HG03039 (cell line): ENCODE data around the gene PRICKLE2.

ENCODE experiments used
- ATAC-seq: cut with Tn5 transposase; IDR thresholded peaks from one replicate; pipeline ENCODE4 v1.9.1; 2021; ENCODE audit warnings: mild to moderate bottlenecking, moderate library complexity; ENCODE audit not compliant: unreplicated experiment

The PRICKLE2 gene

GRCh38 chr3:64222501-64223111, 2.7 kb downstream of the PRICKLE2 start:
- no peak for ATAC-seq

- no peak for ATAC-seq
Observed at GRCh38 chr3:64221571-64222257, 3.6 kb downstream of the PRICKLE2 start.

DNA sequence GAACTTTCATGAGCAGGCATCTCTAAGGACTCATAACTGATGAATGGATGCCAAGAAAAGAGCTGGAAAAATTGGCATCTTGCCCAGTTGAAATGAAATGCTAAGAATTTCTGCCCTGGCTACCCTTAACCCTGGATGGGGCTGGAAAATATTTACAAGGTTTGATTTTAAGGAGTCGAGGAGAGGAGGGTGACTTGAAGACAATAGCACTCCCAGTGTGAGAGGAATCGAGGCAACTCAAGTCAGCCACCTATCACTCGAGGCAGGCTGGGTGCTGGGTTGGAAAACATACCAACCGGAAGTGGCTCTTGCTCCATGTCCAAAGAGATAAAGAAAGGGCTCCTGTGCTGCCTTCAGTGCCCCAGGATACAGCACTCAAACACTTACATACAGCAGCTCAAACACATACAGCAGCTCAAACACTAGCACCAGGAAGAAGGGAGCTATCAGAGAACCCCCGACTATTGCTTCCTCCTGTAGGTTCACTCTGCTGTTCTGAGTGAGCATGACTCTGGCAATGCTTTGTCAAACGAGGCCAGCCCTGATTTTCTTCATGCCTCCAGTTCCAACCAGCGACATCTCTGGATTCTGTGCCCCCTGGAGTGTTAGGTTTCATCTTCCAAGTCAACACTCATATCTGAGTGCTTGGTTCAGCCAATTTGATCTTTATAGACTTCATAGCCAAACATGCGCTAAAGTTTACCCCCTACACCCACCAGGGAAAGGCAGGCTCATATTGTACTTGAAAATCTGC, 4.9 kb downstream of the PRICKLE2 start:
- ATAC-seq, result no peak

DNA sequence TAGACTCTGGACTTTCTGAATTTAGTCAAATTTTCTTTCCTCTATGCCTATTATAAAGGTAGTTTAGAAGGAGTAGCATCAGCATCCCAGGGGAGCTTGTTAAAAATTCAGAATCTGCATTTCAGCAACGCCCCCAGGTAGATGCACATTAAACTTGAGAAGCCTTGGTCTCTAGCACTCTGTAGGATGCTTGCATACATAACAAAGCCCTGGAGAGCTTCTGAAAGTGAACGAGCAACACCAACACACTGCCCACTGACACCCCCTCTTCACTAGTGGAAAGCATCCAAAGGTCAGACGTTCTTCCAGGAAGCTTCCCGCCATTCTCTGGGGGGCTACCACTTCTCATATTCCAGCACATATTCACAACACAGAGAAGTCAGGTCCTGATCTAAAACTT, 6.5 kb downstream of the PRICKLE2 start:
- ATAC-seq, result no peak

DNA sequence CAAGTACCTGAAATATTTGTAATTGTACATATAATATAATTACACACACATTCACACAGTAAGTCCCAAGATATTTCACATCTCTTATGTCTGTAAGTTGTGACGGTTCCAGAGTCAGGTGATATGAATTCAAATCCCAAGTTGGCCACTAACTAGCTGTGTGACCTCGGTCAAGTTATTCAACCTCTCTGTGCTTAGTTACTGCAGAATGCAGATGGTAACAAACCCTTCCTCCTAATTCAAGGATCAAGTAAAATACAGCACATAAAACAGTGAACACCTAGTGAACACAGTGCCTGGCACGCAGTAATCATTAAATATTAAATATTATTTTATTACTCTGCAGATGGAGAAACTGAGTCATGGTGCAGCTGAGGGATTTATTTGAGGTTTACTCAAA, 6.9 kb downstream of the PRICKLE2 start:
- ATAC-seq, result no peak

- no peak for ATAC-seq
Observed at GRCh38 chr3:64216274-64217147, 8.8 kb downstream of the PRICKLE2 start.

GRCh38 chr3:64215559-64215958, 9.7 kb downstream of the PRICKLE2 start:
- ATAC-seq, result no peak

- ATAC-seq, result no peak
Observed at GRCh38 chr3:64215103-64215502, 10.2 kb downstream of the PRICKLE2 start.

- ATAC-seq, result no peak
Observed at GRCh38 chr3:64214381-64215018, 10.8 kb downstream of the PRICKLE2 start.

- ATAC-seq, result no peak
Observed at GRCh38 chr3:64213962-64214379, 11.3 kb downstream of the PRICKLE2 start.

DNA sequence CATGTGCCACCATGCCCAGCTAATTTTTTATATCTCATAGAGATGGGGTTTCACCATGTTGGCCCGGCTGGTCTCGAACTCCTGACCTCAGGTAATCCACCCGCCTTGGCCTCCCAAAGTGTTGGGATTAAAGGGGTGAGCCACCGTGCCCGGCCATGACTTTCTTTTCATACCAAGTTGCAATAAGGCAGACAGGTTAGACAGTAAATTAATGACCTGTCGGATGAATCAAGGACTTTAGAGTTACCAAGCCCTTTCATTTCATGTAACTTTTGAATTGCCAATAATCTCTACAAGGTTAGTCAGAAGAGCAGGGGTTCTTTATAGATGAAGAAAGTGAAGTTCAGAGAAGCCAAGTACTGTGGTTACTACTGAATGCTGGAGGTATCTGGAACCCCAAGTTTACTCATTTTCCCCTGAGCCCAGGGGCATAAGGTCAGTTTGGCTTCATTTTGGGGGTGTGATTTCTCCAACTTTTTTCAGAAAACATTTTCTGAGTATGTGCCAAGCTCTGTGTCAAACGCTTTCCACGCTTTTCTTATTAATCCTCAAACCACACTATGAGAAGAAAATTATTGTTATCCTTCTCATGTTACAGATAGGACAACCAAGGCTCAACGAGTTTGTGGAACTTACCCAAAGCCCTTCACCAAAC, 11.9 kb downstream of the PRICKLE2 start:
- no peak for ATAC-seq

GRCh38 chr3:64209866-64210621, 15.2 kb downstream of the PRICKLE2 start:
- ATAC-seq, result no peak

GRCh38 chr3:64207289-64208080, 17.8 kb downstream of the PRICKLE2 start:
- no peak for ATAC-seq

- no peak for ATAC-seq
Observed at GRCh38 chr3:64203969-64204908, 21.0 kb downstream of the PRICKLE2 start.

GRCh38 chr3:64203216-64203615, 22.1 kb downstream of the PRICKLE2 start:
- no peak for ATAC-seq

GRCh38 chr3:64199932-64200331, 25.3 kb downstream of the PRICKLE2 start:
- ATAC-seq, result no peak

DNA sequence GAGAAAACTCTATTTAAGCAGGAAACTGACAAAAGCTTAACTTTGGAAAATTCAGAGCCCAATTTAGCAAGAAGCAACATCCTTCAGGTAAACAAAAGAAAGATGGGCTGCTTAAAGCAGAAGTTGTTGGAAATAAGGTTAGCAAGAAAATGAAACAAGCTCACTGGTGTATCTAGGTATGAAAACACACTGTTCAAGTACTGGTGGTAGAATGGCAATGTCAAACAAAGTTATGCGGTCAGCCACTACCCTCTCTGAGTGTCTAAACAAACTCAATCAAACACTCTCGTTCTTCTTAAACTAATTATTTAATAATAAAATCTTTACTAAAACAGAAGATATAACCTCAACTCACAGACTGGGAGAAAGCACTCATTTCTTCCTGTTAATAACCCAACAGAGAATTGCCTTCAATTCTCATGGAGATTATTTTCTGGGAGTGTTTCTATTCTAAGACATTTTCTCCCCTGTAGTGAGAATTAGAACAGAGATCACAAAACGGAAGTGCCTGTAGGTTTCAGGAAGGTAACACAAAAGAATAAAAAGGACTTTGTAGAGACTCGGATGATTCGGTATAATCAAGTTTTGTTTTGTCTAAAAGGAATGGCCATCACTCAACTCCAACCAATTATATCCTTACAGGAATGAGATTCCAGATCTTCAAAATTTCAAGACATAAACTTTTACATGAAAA, 28.9 kb downstream of the PRICKLE2 start:
- no peak for ATAC-seq
